ENCODE measurements around the gene TTC31. TPM values are rescaled to one million over a fixed set of nuclear protein-coding genes. Genes with fewer than 3 reads are reported as not detected.

The TTC31 gene
- total RNA-seq, 1 donor from 2014 or later: 7.3 TPM

Other genes with a start within 250 kb of the TTC31 start
- gene SLC4A5, start 139.7 kb upstream of the TTC31 start, total RNA-seq: 0.04 TPM in 1 of 2 replicates, not detected in the other
- 143 and 172 TPM in 2 replicates for gene DCTN1, start 102.8 kb upstream of the TTC31 start, total RNA-seq
- 0.13 and 0.28 TPM in 2 replicates for gene C2orf81, start 61.5 kb upstream of the TTC31 start, total RNA-seq
- 40.7 and 59.7 TPM in 2 replicates for gene WDR54, start 61.4 kb upstream of the TTC31 start, total RNA-seq
- 6.1 and 8.8 TPM in 2 replicates for gene RTKN, start 41.1 kb upstream of the TTC31 start, total RNA-seq
- gene INO80B, start 28.0 kb upstream of the TTC31 start, total RNA-seq: 13.1 and 16.2 TPM in 2 replicates
- 26.7 and 33.4 TPM in 2 replicates for gene WBP1, start 24.6 kb upstream of the TTC31 start, total RNA-seq
- gene MOGS, start 17.7 kb upstream of the TTC31 start, total RNA-seq: 75.1 and 82.4 TPM in 2 replicates
- gene MRPL53, start 10.4 kb upstream of the TTC31 start, total RNA-seq: 28.6 and 45.8 TPM in 2 replicates
- gene CCDC142, start 83 bp upstream of the TTC31 start, total RNA-seq: 14.4 and 21.1 TPM in 2 replicates
- 2.4 and 4.2 TPM in 2 replicates for gene LBX2, start 16.5 kb downstream of the TTC31 start, total RNA-seq
- gene PCGF1, start 24.6 kb downstream of the TTC31 start, total RNA-seq: 15.0 and 18.2 TPM in 2 replicates
- not detected in 2 replicates for gene TLX2, start 31.4 kb downstream of the TTC31 start, total RNA-seq
- not detected in 2 replicates for gene DQX1, start 43.1 kb downstream of the TTC31 start, total RNA-seq
- gene AUP1, start 46.6 kb downstream of the TTC31 start, total RNA-seq: 95.4 and 124 TPM in 2 replicates
- gene HTRA2, start 46.9 kb downstream of the TTC31 start, total RNA-seq: 52.5 and 59.9 TPM in 2 replicates
- gene LOXL3, start 70.9 kb downstream of the TTC31 start, total RNA-seq: 1.2 and 1.8 TPM in 2 replicates
- 15.7 and 20.9 TPM in 2 replicates for gene DOK1, start 71.6 kb downstream of the TTC31 start, total RNA-seq
- gene M1AP, start 165.2 kb downstream of the TTC31 start, total RNA-seq: not detected in 2 replicates
- 5.5 and 6.4 TPM in 2 replicates for gene SEMA4F, start 171.2 kb downstream of the TTC31 start, total RNA-seq